ENCODE measurements around the gene DTD1. TPM values are rescaled to one million over a fixed set of nuclear protein-coding genes. Genes with fewer than 3 reads are reported as not detected.
A peak's percentile ranks its signal among the peaks of the same experiment; 100 is the strongest.

The DTD1 gene
- total and polyA plus RNA-seq, 2 of the 13 experiments (the other 11 are each of a cell fraction or from before 2014, with no cell fraction given), result 41.2 to 79.3 TPM

- TF ChIP-seq ZNF225 (CRISPR knock-in tag; IDR thresholded peaks at IDR 0.05) (peak; percentile 83), ZNF891 (CRISPR knock-in tag; IDR thresholded peaks at IDR 0.05) (peak; percentile 83; the same call in 1 of the 2 replicates), ZNF747 (CRISPR knock-in tag; IDR thresholded peaks at IDR 0.05; ENCODE audit: borderline replicate concordance) (peak; percentile 84; the same call in 1 of the 2 replicates), KLF9 (CRISPR knock-in tag; IDR thresholded peaks at IDR 0.05; ENCODE audit: low read depth) (0 out of 2 replicates have a peak, but pooled peaks have one; percentile 78), FOXA1 (IDR thresholded peaks at IDR 0.05) (no peak), FOXA1 (CRISPR knock-in tag; IDR thresholded peaks at IDR 0.05) (peak; percentile 57), SATB2 (CRISPR knock-in tag; IDR thresholded peaks at IDR 0.05) (peak; percentile 92; the same call in 1 of the 2 replicates), NR2F6 (IDR thresholded peaks at IDR 0.05) (peak; percentile 26; the same call in 1 of the 2 replicates), NR2F6 (CRISPR knock-in tag; IDR thresholded peaks at IDR 0.05) (peak; percentile 44; the same call in 1 of the 2 replicates), SP1 (IDR thresholded peaks at IDR 0.05) (no peak), SP1 (CRISPR knock-in tag; IDR thresholded peaks at IDR 0.05) (peak; percentile 71), ZNF672 (CRISPR knock-in tag; IDR thresholded peaks at IDR 0.05) (no peak), GMEB1 (CRISPR knock-in tag; IDR thresholded peaks at IDR 0.05; ENCODE audit: borderline replicate concordance) (peak; percentile 91)
- TF ChIP-seq, protein P1, sequence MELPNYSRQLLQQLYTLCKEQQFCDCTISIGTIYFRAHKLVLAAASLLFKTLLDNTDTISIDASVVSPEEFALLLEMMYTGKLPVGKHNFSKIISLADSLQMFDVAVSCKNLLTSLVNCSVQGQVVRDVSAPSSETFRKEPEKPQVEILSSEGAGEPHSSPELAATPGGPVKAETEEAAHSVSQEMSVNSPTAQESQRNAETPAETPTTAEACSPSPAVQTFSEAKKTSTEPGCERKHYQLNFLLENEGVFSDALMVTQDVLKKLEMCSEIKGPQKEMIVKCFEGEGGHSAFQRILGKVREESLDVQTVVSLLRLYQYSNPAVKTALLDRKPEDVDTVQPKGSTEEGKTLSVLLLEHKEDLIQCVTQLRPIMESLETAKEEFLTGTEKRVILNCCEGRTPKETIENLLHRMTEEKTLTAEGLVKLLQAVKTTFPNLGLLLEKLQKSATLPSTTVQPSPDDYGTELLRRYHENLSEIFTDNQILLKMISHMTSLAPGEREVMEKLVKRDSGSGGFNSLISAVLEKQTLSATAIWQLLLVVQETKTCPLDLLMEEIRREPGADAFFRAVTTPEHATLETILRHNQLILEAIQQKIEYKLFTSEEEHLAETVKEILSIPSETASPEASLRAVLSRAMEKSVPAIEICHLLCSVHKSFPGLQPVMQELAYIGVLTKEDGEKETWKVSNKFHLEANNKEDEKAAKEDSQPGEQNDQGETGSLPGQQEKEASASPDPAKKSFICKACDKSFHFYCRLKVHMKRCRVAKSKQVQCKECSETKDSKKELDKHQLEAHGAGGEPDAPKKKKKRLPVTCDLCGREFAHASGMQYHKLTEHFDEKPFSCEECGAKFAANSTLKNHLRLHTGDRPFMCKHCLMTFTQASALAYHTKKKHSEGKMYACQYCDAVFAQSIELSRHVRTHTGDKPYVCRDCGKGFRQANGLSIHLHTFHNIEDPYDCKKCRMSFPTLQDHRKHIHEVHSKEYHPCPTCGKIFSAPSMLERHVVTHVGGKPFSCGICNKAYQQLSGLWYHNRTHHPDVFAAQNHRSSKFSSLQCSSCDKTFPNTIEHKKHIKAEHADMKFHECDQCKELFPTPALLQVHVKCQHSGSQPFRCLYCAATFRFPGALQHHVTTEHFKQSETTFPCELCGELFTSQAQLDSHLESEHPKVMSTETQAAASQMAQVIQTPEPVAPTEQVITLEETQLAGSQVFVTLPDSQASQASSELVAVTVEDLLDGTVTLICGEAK (IDR thresholded peaks at IDR 0.05), result peak; percentile 82
- TF ChIP-seq, protein P1 (CRISPR knock-in tag; IDR thresholded peaks at IDR 0.05), result peak; percentile 91
- TF ChIP-seq, protein P2, sequence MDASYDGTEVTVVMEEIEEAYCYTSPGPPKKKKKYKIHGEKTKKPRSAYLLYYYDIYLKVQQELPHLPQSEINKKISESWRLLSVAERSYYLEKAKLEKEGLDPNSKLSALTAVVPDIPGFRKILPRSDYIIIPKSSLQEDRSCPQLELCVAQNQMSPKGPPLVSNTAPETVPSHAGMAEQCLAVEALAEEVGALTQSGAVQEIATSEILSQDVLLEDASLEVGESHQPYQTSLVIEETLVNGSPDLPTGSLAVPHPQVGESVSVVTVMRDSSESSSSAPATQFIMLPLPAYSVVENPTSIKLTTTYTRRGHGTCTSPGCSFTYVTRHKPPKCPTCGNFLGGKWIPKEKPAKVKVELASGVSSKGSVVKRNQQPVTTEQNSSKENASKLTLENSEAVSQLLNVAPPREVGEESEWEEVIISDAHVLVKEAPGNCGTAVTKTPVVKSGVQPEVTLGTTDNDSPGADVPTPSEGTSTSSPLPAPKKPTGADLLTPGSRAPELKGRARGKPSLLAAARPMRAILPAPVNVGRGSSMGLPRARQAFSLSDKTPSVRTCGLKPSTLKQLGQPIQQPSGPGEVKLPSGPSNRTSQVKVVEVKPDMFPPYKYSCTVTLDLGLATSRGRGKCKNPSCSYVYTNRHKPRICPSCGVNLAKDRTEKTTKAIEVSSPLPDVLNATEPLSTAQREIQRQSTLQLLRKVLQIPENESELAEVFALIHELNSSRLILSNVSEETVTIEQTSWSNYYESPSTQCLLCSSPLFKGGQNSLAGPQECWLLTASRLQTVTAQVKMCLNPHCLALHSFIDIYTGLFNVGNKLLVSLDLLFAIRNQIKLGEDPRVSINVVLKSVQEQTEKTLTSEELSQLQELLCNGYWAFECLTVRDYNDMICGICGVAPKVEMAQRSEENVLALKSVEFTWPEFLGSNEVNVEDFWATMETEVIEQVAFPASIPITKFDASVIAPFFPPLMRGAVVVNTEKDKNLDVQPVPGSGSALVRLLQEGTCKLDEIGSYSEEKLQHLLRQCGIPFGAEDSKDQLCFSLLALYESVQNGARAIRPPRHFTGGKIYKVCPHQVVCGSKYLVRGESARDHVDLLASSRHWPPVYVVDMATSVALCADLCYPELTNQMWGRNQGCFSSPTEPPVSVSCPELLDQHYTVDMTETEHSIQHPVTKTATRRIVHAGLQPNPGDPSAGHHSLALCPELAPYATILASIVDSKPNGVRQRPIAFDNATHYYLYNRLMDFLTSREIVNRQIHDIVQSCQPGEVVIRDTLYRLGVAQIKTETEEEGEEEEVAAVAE (CRISPR knock-in tag; IDR thresholded peaks at IDR 0.05; ENCODE audit: borderline replicate concordance), result peak; percentile 80; the same call in 1 of the 2 replicates
Observed at GRCh38 chr20:18793625-18794427, 206.0 kb downstream of the DTD1 start (continued).
